ENCODE data around the gene CHCHD3. TPM values are rescaled to one million over a fixed set of nuclear protein-coding genes. Genes with fewer than 3 reads are reported as not detected.

CHCHD3 gene
- total RNA-seq, 1 donor, result 99.7 TPM

- DNase-seq (ENCODE audit: low read depth), result no peak
- no peak overlapping the region for H3K4me3 ChIP-seq (ENCODE audit: low read depth, low read length)
- TF ChIP-seq CTCF (IDR thresholded peaks at IDR 0.05; ENCODE audit: insufficient read depth, low read length), result no peak
Measured at GRCh38 chr7:132770055-132770454, 311.8 kb downstream of the CHCHD3 start.

- no peak overlapping the region for H3K4me3 ChIP-seq (ENCODE audit: low read depth, low read length)
- TF ChIP-seq CTCF (IDR thresholded peaks at IDR 0.05; ENCODE audit: insufficient read depth, low read length), result no peak
- no peak for DNase-seq (ENCODE audit: low read depth)
Measured at GRCh38 chr7:132769280-132769679, 312.6 kb downstream of the CHCHD3 start.

- TF ChIP-seq CTCF (IDR thresholded peaks at IDR 0.05; ENCODE audit: insufficient read depth, low read length), result no peak
- no peak for DNase-seq (ENCODE audit: low read depth)
Measured at GRCh38 chr7:132768099-132768498, 313.8 kb downstream of the CHCHD3 start.

GRCh38 chr7:132767378-132767777 lies 314.5 kb downstream of the CHCHD3 start:
- no peak for DNase-seq (ENCODE audit: low read depth)
- H3K4me3 ChIP-seq (ENCODE audit: low read depth, low read length), result no peak overlapping the region
- no peak for TF ChIP-seq CTCF (IDR thresholded peaks at IDR 0.05; ENCODE audit: insufficient read depth, low read length)

More at GRCh38 chr7:132768099-132768498, 313.8 kb downstream of the CHCHD3 start:
- H3K4me3 ChIP-seq (ENCODE audit: low read depth, low read length), result no peak overlapping the region

- no peak for DNase-seq (ENCODE audit: low read depth)
- H3K4me3 ChIP-seq (ENCODE audit: low read depth, low read length), result no peak overlapping the region
- TF ChIP-seq CTCF (IDR thresholded peaks at IDR 0.05; ENCODE audit: insufficient read depth, low read length), result no peak
Measured at GRCh38 chr7:132766660-132767059, 315.2 kb downstream of the CHCHD3 start.

GRCh38 chr7:132765861-132766260 lies 316.0 kb downstream of the CHCHD3 start:
- TF ChIP-seq CTCF (IDR thresholded peaks at IDR 0.05; ENCODE audit: insufficient read depth, low read length), result no peak
- no peak for DNase-seq (ENCODE audit: low read depth)
- no peak overlapping the region for H3K4me3 ChIP-seq (ENCODE audit: low read depth, low read length)

GRCh38 chr7:132764762-132765161 lies 317.1 kb downstream of the CHCHD3 start:
- H3K4me3 ChIP-seq (ENCODE audit: low read depth, low read length), result no peak overlapping the region
- DNase-seq (ENCODE audit: low read depth), result no peak
- TF ChIP-seq CTCF (IDR thresholded peaks at IDR 0.05; ENCODE audit: insufficient read depth, low read length), result no peak
